ENCODE data around the gene CH25H.

DNA sequence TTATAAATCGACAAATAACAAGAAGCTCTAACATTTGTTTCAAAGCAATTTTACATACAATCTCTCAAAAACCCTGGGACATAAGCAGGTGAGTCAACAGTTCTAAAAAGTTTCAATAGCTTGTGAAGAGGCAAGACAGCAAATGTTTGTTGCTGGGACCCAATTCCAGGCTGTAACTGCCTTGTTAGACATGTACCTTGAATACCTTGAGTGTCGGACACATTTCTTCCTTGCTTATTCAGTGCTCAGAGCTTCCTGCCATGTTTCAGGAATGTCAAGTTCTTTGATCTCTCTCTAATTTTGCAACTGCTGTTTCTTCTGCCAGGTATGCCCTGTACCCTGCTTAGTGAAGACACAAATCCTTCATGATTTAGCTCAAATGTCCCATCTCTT, 5.1 kb downstream of the CH25H start:
- TF ChIP-seq, protein P1, sequence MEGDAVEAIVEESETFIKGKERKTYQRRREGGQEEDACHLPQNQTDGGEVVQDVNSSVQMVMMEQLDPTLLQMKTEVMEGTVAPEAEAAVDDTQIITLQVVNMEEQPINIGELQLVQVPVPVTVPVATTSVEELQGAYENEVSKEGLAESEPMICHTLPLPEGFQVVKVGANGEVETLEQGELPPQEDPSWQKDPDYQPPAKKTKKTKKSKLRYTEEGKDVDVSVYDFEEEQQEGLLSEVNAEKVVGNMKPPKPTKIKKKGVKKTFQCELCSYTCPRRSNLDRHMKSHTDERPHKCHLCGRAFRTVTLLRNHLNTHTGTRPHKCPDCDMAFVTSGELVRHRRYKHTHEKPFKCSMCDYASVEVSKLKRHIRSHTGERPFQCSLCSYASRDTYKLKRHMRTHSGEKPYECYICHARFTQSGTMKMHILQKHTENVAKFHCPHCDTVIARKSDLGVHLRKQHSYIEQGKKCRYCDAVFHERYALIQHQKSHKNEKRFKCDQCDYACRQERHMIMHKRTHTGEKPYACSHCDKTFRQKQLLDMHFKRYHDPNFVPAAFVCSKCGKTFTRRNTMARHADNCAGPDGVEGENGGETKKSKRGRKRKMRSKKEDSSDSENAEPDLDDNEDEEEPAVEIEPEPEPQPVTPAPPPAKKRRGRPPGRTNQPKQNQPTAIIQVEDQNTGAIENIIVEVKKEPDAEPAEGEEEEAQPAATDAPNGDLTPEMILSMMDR (optimal IDR thresholded peaks at IDR 0.05 in 1 of 3, IDR thresholded peaks at IDR 0.05 in 1 of 3, conservative IDR thresholded peaks at IDR 0.05 in 1 of 3; ENCODE audit: extremely low read depth in 1 of 3, insufficient read depth in 2 of 3, low read length in 3 of 3): no peak
- no peak for TF ChIP-seq EZH2 (IDR thresholded peaks at IDR 0.05; ENCODE audit: low read length)
